ENCODE measurements around the gene KCNMA1.

KCNMA1 gene

DNA sequence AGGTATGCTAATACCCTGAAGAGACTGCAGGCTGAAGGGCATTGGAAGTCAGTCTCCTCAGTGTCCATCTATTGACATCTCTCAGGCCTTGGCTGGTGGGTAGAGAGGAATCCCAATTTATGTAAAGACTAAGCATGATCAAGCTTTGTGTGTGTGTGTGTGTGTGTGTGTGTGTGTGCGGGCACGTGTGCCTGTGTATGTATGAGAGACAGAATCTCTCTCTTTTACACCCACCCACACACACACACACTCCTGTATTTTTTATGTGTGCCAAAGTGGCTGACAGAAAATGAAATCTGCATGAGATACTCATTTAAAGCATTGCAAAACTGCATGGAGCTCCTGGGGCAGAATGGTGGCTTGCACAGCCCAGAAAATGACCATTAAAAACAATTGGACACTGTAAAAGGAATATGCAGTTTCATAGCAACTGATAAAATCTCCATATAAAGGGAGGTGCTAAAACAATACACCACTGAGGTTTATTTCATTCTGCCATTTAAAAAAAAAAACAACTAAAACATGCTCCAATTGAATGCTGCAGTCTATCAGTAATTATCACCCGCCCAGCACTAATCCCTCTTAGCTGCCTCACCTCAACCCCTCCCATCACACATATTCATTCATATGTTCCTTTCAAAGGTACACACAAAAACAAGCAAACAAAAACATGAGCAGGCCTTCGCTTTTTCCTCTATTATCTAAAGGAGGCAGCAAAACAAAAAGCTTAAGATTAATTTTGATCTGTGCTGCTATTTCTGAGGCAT lies 385.0 kb downstream of the KCNMA1 start:
- no peak for DNase-seq

DNA sequence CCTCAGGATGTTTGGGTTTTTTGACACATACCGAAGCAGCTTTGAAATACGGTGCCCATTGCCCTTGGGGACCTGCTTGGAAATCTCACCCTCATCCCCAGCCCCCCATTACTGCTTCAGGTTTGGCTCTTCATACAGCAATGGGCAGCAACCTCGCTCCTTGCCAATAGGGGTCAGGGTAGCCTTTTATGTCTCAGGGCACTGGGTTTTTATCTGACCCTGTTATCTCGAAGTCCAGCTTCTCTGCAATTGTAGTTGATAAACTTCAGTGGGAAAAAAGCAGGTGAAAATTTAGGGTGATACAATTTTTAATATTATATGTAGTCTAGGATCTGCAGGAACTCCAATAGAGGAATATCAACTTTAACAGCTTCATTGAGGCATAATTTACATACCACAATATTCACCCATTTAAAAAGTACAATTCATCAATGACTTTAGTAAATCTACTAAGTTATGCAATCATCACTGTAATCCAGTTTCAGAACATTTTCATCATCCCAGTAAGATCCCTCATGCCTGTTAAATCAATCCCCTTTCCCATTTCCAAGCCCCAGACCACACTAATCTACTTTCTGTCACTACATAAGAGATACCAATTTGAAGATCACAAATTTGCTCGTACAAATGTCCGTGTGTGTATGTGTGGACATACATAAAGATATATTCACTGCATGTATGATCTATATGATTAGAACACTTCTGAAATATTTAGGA lies 386.2 kb downstream of the KCNMA1 start:
- no peak for DNase-seq

DNA sequence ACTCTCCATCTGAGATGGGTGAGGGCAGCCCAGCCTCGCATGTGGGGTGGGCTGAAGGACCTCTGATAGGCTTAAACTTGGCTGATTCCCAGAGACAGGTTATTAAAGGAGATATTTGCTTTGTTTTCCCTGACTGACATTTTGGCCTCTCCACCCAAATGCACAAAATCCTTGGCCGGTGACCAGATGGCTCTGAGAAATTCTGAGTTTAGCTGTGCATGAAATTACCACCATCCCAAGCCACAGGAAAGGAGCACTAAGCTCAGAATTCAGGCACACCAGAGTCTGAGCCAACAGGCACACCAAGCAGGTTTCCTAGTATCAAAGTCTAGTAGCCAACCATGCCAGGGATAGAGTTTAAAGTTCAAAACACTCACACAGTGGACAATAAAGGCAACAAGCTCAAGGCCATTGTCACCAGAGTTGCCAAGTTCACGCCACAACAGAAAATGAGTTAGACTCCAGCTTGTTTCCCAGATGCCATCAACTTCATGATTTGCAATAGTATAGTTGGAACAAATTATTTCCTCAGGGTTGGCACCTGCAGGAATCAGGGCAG lies 387.6 kb downstream of the KCNMA1 start:
- no peak for DNase-seq

DNA sequence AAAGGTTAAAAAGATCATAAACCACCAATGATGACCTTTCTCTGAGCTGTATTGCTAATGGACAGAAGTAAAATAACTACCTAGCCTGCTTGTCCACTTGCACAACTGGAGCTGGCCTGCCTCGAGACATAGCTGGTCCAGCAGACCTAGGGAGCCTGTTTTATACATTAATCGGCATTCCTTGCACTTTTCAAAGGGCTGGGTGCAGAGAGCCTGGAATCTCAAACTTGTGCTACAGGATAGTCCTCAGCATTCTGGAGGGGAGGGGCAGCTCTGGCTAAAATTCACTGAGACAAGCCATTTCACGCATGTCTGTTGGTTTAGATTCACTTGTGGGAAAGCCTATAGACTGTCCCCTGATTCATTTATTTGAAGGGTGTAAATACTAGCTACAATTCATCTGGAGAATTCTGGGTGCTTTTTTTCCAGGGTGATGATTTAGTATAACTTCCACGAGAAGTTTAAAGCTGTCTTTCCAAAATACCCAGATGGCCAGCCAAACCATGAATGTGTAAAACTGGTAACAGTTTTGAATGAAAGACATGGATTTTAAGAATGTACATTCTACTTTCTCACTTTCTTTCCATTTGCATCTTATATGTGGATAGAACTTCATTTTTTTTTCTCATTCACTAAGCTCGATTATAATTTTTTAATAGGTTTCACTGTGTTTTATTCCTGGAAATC lies 389.4 kb downstream of the KCNMA1 start:
- no peak for DNase-seq

DNA sequence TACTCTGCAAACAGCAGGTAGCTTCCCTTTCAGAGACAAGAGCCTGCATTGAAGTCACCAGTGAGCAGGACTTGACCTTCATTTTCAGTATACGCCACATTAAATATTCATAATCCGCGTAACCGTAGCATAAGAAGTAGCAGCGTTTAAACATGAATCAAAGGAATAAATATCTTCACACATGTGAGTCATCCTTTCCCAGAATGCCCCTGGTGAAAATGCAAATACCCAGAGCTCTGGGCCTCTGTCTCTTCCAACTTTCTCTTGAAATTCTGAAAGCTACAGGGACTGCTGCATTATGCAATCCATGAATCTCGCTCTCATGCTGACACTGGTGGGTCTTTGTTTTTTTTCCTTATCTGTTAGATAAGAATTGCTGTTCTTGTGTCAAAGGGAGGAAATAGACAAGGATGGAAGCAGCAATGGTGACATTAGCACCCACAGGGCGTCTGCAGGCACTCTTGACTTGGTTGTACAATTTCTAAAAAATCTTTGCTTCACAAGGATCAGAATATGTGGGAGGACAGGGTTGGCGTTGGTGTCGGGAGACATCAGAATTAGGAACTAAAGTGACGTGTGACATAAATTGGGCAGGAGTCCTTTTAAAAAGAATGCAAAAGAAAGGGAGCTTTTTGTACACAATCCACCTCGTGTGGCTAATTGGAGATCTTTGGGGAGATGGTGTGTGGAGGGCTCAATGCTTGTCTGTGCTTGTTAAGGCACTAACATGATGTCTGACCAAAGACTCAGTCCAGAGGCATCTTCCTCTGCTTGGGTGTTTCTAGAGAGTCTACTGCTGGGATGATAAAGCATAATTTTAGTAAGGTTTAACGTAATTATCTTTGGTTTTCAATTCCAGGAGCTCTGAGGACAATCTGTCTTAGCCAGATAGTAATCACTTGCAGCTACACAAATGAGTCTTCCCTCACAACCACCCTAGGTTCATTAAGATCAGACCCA lies 390.3 kb downstream of the KCNMA1 start:
- no peak for DNase-seq

DNA sequence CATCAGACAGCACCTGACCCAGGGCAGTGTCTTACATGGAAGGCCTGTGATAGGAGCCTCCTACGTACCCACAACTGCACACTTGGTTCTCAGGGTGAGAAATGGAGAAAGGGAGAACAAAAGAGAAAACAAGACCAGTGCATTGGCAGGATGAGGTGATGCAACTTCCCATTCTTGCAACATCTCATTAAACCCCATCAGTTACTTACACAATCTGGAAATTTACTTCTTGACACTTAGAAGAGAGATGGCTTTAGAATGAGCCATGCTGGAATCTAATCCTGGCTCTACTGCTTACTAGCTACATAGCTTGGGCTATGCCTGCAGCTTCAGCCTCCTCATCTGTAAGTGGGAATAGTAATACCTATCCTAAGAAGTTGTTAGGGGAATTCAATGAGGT lies 391.7 kb downstream of the KCNMA1 start:
- no peak for DNase-seq

DNA sequence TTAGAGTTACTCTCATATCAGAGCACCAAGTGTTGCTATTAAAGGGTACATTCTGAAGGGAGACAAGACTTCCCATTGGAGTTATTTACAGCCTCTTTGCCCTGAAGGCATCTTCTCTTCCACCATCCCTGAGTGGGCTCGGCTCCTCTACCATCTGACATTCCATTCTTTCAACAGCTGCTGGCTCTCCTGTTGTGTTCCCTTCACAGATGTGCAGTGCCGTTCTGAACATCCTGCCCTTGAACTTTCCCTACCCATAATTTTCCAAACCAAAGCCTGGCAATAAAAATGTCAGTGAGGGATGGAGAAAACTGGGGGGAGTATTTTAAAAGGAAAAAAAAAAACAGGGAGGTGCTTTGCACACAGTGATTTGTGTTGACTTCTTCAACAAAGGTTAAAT lies 392.9 kb downstream of the KCNMA1 start:
- no peak for DNase-seq

DNA sequence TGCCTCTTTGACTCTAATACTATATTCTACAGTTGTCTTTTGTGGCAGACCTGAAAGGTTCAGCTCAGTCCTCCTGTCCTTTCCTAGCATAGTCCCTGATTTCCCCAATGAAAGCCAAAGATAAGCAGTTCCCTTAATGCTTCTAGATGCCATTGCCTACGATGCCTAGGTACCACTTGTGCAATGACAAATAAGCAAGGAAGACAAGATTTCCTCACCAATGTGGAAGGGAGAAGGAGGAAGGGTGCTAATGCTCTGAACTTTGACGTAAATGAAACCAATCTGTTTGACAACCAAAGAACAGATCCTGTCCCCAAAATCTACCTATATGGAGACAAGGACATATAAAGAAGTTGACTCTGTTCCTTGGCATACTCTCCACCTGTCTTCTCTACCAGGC lies 393.3 kb downstream of the KCNMA1 start:
- no peak for DNase-seq

DNA sequence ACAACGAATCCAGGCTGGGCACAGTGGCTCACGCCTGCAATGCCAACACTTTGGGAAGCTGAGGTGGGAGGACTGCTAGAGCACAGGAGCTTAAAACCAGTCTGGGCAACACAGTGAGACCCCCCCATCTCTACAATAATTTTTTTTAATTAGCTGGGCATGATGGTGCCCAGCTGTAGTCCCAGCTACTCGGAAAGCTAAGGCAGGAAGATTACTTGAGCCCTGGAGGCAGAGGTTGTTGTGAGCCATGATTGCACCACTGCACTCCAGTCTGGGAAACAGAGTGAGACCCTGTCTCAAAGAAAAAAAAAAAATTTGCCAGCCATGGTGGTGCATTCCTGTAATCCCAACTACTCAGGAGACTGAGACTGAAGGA lies 396.3 kb downstream of the KCNMA1 start:
- no peak for DNase-seq

DNA sequence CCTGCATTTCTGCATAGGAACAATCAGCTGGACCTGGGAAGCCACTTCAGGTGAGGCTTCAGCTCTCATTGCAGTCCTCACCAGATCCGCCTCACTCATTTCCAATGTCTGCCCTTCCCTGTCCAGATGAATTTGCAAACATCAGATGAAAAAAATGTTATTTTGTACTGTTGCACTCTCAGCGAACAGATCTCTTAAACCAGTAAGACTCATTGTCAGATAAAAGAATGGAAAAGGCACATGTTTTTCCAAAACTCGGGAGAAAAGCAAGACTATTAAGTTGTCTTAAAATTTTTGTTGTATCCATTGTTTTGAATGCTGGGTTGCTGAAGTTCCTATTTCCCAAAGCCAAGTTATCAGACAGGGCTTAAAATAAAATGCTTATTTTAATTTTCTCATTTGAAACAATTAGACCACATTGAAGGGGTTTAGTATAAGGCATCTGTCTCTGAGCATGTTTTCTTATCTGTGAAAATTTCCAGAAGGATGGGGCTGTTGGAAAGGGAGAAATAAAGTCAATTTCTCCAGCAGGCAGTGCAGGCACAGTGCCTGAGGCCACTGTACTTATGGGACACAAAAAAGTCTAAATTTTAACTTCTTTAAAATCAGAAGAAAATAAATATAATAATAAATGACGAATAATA lies 396.8 kb downstream of the KCNMA1 start:
- no peak for DNase-seq

DNA sequence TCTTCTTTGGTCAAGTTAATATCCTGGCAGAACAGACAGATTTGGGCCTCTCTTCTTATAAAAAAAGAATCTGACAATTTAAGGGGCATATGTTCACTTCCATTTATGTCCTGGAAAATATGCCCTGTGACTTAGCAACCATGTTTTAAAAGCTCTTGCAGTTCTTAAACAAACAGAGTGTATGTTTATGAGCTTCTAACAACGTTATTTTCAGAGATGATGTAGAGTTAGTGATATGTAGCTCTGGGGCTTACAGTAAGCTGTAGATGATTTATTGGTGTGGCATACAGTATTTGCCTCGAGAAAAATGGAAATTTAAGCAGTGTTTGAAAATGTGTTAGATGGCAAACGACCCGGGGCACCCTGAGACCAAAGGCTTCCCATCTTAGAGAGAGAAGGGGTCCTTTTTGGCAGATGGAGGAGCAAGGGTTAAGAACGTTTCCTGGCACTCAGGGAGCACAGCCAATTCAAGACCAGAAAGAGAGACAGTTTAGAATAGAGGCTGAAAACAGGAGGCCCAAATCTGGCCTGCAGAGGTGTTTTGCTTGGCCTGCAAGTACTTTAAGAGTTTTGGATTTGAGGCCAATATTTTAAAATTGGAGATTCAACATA lies 397.5 kb downstream of the KCNMA1 start:
- no peak for DNase-seq

DNA sequence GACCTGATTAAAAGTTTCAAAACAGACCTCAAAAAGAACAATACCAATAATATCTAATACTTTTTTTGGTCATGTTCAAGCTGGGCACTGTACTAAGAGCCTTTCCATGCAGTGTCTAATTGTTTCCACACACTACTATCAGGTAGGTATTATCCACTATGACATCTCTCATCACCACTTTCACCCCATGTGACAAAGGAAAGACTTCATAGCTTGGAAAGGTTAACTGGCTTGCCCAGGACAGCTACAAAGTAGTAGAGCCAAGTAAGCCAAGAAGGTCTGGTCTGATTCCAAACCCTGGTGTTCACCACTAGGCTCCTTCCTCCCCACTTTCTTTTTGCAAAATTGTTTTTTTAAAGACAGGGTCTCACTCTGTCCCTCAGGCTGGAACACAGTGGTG lies 400.5 kb downstream of the KCNMA1 start:
- DNase-seq, result no peak

DNA sequence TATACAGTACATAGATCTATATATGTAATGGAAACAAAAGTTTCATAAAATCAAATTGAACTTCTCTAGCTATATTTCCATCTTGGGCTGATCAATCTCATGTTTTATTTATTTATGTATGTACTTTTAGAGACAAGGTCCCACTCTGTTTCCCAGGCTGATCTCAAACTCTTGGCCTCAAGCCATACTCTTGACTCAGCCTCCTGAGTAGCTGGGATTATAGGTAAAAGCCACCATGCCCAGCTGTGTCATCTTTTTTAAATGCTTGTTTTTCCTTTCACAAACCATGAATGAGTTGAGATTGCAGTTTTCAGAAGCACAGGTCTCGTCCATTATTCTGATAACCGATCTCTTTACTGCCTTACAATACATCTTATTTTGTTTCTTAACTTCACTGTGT lies 400.9 kb downstream of the KCNMA1 start:
- DNase-seq, result no peak

DNA sequence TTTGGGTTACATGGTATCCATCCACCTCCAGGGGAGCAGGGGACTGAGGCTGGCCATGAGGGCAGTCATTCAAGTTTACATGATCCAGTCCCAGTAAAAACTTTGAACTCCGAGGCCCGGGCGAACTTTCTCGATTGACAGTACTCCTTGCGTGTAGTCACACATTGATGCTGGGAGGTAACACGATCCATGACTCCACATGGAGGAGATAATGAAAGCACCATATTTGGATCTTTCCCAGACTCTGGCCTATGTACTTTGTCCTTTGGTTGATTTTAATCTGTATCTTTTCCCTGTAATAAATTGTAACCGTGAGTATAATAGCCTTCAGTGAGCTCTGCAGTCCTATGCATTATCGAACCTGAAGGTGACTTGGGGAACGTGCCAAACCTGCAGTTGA lies 401.6 kb downstream of the KCNMA1 start:
- no peak for DNase-seq

DNA sequence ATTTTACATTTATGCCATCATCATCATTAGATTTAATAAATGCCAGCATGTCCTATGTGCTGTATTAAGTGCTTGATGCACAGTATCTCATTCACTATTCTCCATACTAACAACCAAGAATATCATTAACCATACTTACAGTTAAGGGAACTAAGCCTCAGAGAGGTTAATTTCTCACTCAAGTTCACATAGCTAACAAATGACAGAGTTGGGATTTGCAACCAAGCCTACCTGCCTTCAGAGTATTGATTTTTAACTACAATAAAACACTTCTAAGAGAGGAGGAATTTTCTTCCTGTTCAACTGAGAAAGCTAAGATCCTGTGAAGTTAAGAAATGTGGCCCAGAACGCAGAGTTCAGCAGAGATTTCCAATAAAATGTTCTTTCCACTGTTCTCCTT lies 403.0 kb downstream of the KCNMA1 start:
- DNase-seq, result no peak

DNA sequence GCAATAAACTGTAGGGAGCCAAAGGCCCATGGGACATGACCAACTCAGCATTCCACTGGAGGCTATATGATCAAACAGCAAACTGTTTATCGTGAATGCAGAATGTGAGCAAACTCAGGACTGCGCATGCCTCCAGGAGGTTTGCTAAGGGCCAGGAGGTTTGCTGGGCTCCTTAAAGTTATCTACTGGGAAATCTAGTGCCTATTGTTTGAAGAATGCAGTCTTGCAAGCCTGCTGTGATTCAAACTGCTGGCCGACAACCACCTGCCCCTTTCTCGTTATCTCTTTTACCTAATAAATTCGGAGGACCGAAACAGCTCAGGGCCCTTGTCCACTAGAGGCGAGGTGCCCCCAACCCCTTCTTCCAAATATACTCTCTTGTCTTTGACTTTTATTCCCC lies 404.1 kb downstream of the KCNMA1 start:
- DNase-seq, result no peak

DNA sequence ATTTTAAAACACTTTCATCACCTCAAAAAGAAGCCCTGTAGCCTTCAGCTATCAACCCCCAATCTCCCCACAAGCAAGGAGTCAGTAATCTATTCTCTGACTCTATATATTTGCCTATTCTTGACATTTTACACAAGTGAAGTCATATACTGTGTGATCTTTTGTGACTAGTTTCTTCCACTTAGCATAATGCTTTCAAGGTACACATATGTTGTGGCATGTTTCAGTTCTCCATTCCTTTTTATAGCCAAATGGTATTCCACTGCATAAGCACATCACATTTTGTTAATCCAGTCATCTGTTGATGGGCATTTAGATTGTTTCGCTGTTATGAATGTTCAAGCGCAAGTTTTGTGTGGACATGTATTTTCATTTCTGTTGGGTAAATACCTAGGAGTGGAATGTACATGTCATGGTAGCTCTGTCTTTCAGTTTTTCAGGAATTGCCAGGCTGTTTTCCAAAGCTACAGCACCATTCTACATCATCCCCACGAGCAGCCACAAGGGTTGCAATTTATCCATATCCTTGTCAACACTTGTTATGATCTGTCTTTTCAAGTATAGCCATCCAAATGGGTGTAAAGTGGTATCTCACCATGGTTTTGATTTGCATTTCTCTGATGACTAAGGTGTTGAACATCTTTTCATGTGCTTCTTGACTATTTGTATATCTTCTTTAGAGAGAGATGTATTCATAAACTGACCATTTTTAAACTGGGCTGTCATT lies 405.6 kb downstream of the KCNMA1 start:
- DNase-seq, result no peak

DNA sequence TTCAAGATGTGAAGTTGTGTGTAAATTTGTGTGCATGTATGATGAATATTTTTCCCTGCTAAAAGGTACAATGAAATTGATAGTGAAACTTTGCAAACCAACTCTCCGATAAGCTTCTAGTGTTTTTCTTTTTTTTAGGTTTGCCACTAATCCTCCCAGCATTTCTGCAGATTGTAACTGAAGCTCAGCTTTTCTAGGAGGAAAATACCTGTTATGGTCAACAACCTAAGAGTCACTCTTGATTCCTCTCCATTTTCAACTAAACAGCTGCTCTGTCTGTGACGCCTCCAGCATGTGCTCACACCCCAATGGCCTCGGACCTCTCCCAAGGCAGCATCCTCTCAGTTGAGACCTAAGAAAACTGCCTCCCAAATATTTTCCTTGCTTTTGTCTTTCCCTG lies 406.2 kb downstream of the KCNMA1 start:
- DNase-seq, result no peak

DNA sequence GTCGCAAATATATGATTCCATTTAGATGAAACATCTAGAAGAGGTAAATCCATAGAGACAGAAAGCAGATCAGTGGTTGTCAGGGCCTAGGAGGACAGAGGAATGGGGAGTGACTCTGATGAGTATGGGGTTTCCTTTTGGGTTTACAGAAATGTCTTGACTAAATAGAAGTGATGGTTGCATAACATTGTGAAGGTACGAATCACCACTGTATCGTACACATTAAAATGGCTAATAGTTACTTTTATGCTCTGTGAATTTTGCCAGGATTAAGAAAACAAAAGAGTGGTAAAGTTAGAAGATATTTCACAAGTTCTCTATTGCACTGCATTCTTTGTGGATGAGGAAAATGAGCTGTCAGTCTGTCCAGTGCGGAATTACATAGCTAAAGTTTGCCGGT lies 407.4 kb downstream of the KCNMA1 start:
- no peak for DNase-seq

DNA sequence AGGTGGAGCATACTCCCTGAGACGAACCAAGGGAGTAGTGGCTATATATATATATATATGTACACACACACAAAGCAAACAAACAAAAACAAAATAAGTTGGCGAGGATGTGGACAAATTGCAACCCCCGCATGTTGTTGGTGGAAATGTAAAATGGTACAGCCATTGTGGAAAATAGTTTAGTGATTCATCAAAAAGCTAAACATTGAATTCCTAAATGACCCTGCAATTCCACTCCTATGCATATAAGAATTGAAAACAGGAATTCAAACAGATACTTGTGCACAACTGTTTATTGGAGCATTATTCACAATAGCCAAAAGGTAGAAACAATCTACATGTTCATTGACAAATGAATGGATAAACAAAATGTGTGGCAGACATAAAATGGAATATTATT lies 407.9 kb downstream of the KCNMA1 start:
- no peak for DNase-seq

DNA sequence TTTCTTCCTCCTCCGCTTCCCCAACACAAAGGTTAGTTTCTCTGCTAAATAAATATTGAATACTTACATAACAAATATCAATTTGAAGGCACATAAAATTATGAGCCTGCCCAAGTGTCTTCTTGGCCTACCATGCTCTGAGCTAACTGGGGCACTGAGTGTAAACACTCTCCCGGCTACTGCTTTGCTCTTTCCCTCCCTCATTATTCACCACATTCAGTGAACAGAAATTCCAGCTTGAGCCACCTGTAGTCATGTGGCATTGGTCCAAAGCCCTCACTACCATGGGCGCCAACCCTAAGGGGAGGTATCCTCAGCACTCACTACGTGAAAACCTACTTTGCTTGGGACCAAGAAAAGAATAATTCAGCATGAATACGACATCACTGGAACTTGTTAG lies 409.0 kb downstream of the KCNMA1 start:
- no peak for DNase-seq

Data from activated T-cell treated with anti-CD3 and anti-CD28 coated beads for 4 hours (primary cell).